PFSK-1 (cell line): Measurements from ENCODE around the gene NHSL2.

Experiments used
- FOXP2 ChIP-seq: optimal IDR thresholded peaks from 2 replicates; pipeline ENCODE3; 2011; ENCODE audit warnings: borderline replicate concordance, control low read depth, inconsistent platforms; ENCODE audit not compliant: insufficient read depth; ENCODE audit errors: extremely low read length, extremely low read depth
- POLR2AphosphoS5 ChIP-seq: IDR thresholded peaks from 2 replicates; pipeline ENCODE4 v1.6.1; 2012; ENCODE audit warnings: low read depth, mild to moderate bottlenecking, control low read depth, low read length, moderate library complexity
- SIN3A ChIP-seq: IDR thresholded peaks from 2 replicates; pipeline ENCODE4 v1.6.1; 2012; ENCODE audit warnings: mild to moderate bottlenecking, low read length, moderate library complexity, borderline replicate concordance; ENCODE audit not compliant: insufficient read depth
- TAF1 ChIP-seq: IDR thresholded peaks from 2 replicates; pipeline ENCODE4 v1.6.1; 2012; ENCODE audit warnings: low read length, control low read depth, borderline replicate concordance; ENCODE audit not compliant: insufficient read depth
- TF ChIP-seq, protein P1 (sequence below), 2 experiments: IDR thresholded peaks; 2 replicates each; pipeline versions ENCODE4 v1.6.1 to v1.8.0; 2011 to 2012; ENCODE audit warnings: low read depth in 2 of 2, low read length in 2 of 2, control low read depth in 1 of 2, inconsistent platforms in 1 of 2, mild to moderate bottlenecking in 1 of 2, moderate library complexity in 1 of 2; ENCODE audit not compliant: insufficient read depth in 1 of 2

NHSL2 gene

DNA sequence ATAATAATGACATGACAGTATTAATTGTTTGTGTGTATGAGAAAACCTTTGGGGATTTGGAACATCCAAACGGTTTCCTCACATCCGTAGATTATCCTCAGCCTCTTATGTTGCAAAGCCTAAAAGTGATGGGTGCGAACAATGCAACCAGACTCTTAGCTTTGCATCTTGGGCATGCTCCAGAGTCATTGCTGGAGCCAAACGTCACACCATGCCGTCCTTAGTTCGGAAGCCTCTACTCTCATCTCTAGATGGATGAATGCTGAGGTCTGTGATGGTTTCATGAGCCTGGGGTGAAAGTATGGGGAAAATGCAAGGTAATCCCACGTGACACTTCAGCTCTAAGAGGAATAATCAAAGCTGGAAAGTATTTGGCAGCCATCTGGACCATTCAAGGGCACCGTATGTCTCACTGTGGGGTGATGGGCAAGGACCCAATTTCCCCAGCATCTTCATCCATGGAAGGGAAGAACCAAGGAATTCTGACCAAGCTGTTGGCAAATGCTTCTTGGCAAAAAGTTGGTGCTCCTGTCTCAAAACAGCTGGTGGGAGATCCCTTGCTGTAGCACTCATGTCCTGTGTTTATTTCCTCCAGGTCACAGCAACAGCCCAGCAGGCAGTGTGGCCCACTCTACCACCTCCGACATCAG, 227.3 kb downstream of the NHSL2 start:
- TF ChIP-seq SIN3A, result no peak
- no peak for TF ChIP-seq FOXP2
- TF ChIP-seq, protein P1, sequence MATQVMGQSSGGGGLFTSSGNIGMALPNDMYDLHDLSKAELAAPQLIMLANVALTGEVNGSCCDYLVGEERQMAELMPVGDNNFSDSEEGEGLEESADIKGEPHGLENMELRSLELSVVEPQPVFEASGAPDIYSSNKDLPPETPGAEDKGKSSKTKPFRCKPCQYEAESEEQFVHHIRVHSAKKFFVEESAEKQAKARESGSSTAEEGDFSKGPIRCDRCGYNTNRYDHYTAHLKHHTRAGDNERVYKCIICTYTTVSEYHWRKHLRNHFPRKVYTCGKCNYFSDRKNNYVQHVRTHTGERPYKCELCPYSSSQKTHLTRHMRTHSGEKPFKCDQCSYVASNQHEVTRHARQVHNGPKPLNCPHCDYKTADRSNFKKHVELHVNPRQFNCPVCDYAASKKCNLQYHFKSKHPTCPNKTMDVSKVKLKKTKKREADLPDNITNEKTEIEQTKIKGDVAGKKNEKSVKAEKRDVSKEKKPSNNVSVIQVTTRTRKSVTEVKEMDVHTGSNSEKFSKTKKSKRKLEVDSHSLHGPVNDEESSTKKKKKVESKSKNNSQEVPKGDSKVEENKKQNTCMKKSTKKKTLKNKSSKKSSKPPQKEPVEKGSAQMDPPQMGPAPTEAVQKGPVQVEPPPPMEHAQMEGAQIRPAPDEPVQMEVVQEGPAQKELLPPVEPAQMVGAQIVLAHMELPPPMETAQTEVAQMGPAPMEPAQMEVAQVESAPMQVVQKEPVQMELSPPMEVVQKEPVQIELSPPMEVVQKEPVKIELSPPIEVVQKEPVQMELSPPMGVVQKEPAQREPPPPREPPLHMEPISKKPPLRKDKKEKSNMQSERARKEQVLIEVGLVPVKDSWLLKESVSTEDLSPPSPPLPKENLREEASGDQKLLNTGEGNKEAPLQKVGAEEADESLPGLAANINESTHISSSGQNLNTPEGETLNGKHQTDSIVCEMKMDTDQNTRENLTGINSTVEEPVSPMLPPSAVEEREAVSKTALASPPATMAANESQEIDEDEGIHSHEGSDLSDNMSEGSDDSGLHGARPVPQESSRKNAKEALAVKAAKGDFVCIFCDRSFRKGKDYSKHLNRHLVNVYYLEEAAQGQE (IDR thresholded peaks at IDR 0.05; ENCODE audit: insufficient read depth in 1 of 2, low read depth in 2 of 2, low read length in 2 of 2), result no peak
- TF ChIP-seq POLR2AphosphoS5, result no peak
- TF ChIP-seq TAF1, result no peak

DNA sequence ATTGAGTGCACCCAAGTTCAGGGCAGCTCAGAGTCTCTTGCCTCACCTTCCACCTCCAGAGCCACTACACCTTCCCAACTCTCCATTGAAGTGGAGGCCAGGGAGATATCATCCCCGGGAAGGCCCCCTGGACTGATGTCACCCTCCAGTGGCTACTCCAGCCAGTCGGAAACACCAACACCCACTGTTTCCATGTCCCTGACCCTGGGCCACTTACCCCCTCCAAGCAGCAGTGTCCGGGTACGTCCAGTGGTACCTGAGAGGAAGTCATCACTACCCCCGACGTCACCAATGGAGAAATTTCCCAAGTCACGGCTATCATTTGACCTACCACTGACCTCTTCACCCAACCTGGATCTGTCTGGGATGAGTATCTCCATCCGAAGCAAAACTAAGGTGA, 228.9 kb downstream of the NHSL2 start:
- TF ChIP-seq, protein P1 (IDR thresholded peaks at IDR 0.05; ENCODE audit: insufficient read depth in 1 of 2, low read depth in 2 of 2, low read length in 2 of 2), result no peak
- TF ChIP-seq POLR2AphosphoS5 (no peak), TAF1 (no peak), FOXP2 (no peak), SIN3A (no peak)

DNA sequence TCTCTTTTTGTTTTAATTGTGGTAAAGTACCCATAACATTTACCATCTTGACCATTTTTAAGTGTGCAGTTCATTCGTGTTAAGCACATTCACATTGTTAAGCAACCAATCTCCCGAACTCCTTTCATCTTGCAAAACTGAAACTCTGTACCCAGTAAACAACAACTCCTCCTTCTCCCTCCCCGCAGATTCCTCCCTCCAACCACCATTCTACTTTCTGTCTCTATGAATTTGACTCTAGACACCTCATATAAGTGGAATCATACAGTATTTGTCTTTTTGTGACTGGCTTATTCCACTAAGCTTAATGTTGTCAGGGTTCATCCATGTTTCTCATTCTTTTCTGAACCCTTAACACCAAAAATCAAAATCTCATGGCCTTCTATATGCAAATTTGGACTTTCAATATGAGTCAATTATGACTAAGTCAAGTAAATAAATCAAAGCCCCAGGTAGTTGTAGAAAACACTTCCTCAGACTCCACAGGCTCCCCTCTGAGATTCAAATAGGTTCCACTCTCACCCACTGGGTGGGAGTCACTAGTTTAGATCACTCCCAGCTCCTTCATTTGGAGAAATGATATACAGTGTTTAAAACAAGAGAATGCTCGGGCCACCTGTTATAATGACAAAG, 230.8 kb downstream of the NHSL2 start:
- TF ChIP-seq TAF1 (no peak), POLR2AphosphoS5 (no peak), SIN3A (no peak), FOXP2 (no peak)
- TF ChIP-seq, protein P1 (IDR thresholded peaks at IDR 0.05; ENCODE audit: insufficient read depth in 1 of 2, low read depth in 2 of 2, low read length in 2 of 2), result no peak

DNA sequence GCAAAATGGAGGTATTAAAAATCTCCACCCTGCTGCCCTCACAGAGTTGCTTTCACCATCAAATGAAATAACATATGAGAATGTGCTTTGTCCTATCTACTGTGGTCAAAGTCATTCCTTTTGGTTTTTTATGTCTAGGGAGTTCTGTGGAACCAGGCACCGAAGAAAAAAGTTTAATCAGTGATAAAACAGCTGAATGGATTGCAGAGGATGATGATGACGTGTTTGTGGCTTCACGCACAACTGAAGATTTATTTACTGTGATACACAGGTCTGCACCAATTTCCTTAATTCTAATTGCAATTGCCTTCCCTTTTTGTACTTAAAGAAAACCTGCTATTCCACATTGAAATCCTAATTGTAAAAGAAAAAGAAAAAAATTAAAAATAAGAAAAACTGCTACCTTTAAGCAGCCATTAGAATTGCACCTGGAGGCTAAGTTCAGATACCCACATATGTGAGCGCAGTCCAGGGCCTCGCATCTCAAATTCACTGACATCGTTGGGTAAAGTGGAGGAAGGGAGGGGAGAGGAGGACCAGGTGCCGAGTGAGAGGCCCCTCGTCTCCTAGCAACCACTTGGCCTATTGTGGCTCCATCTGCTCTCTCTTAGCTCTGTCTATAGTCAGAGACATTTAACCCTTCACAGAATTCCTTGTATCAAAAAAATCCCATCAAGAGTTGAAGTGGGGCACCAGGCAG, 231.6 kb downstream of the NHSL2 start:
- TF ChIP-seq, protein P1 (IDR thresholded peaks at IDR 0.05; ENCODE audit: insufficient read depth in 1 of 2, low read depth in 2 of 2, low read length in 2 of 2), result no peak
- TF ChIP-seq POLR2AphosphoS5 (no peak), FOXP2 (no peak), TAF1 (no peak), SIN3A (no peak)
